Stimulated activated CD4-positive, alpha-beta T cell treated with anti-CD3 and anti-CD28 coated beads, TNF-alpha, amount 100 ng/mL, for 4 hours (primary cell): Measurements from ENCODE around the gene GNAI3.

ENCODE experiments used
- DNase-seq, 3 experiments: peaks; one replicate each; pipeline ENCODE4 v3.0.0-alpha.2; 2020; ENCODE audit warnings: low read depth in 3 of 3

Gene GNAI3

DNA sequence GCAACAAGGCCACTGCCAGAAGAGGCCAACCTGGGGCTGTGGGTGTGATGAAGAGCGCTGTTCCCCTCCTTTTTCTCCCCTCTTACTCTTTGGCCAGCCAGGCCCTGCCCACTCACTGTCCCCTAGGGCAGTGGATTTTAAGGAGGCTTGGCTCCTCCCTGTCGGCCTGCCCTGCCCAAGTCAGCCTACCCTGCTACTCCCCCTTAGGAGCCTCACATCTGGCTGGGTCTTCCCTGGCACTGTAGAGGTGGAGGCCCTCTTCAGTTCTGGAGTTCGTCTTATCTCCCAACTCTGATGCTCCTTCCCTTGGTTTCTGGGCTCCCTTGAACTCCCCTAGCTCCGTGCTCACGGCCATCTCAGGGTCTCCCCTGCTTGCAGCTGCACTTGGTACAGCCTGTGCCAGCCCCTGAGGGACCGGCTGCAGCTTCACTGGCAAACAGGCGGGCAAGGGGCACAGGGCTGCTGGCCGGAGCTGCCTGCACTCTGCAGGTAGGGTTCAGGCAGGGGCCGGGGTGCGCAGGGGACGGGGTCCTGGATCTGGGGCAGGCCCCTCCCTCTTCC lies 75.3 kb downstream of the GNAI3 start:
- no peak for DNase-seq

DNA sequence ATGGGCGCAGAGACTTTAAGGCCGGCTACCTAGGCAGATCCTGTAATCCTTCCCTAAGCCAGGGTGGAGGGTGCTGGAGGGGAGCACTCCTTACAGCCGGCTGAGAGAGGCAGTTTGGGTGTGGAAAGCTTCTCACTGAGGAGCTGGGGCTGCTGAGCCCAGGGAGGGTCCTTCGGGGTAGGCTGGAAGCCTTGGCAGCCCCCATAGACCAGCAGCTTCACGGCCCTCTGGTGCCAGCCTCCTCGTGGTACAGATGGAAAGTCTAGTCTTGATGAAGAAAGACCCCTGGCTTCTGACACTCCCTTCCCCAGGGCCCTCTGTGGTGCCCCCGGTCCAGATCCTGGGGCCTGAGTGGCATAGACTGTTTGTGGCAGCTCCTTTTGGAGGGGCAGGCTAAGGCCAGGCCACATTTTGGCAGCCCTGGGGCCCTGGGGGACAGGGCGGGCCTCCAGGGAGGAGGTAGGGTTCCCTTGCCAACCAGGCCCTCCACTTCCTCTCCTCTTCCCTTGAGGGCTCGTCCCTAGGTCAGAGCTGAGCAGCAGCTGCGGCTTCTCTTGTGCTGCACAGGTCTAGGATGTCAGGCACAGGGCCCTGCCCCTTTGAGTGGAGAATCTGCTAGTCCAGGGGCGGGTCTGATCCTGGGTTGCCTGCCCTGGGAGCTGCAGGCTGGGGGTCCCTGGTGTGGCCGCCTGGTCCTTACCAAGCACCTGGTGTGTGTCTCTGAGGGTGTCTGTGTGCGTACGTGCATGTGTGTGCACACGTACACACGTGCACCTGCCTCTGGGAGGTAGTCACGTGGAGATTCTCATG lies 76.0 kb downstream of the GNAI3 start:
- no peak for DNase-seq

DNA sequence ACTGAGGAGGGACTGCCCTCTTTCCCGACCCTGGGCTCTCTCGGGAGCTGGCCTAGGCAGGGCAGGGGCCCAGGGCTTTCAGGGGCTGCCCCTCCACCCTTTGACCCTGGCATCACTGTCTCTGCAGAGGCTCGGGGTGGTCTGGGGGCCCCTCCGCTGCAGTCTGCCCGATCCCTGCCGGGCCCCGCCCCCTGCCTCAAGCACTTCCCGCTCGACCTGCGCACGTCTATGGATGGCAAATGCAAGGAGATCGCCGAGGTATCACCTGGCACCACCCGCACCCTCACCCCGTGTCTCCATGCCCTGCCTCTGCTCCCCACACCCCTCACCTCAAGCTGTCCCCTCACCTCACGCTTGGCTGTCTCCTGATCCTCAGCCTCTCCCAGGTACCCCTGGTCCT lies 76.8 kb downstream of the GNAI3 start:
- DNase-seq: no peak

DNA sequence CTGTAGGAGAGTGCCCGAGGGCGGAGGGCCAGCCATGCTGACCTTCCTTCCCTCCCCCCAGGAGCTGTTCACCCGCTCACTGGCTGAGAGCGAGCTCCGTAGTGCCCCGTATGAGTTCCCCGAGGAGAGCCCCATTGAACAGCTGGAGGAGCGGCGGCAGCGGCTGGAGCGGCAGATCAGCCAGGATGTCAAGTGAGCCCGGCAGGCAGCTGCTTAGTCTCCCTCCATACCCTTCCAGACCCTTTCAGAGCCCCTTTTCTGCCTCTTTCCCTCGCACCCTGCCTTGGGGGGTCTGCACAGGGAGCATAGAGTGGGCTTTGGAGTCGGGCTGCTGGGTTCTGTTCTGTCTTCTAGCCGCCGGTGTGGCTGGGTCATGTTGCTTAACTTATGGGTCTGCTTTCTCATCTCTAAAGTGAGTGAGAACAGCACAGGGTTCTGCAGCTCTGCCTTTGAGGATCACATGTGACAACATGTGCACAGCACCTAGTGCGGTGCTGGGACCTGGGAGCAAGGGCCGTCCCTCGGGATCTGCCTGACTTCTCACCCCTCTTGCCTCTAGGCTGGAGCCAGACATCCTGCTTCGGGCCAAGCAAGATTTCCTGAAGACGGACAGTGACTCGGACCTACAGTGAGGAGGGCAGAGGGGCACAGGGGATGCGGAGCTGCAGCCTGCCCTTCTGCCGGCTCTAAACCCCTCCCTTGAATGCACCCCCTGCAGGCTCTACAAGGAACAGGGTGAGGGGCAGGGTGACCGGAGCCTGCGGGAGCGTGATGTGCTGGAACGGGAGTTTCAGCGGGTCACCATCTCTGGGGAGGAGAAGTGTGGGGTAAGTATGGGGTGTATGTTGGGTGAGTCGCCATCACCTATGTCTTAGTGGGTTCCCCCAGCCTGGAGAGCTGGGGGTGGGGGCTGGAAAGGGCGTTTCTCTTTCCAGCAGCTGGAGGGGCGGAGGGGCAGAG lies 77.5 kb downstream of the GNAI3 start:
- no peak for DNase-seq

DNA sequence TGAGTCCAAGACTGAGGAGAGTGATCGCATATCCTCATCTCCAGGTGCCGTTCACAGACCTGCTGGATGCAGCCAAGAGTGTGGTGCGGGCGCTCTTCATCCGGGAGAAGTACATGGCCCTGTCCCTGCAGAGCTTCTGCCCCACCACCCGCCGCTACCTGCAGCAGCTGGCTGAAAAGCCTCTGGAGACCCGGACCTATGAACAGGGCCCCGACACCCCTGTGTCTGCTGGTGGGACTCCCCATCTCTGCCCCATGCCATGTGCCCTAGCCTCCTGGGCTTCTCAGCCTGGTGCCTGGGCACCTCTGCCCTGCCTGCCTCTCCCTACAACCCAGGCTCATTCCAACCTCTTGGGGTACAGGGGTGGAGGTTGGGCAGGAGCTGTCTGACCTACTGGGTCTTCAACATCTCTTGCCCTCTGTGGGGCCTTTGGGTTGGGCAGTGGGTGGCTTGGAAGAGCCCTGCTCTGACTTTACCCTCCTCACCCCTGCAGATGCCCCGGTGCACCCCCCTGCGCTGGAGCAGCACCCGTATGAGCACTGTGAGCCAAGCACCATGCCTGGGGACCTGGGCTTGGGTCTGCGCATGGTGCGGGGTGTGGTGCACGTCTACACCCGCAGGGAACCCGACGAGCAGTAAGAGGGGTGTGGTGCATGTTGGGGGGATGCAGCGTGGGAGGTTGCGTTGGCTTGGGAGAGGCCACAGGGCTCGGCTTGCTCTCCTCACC lies 78.4 kb downstream of the GNAI3 start:
- DNase-seq: no peak

DNA sequence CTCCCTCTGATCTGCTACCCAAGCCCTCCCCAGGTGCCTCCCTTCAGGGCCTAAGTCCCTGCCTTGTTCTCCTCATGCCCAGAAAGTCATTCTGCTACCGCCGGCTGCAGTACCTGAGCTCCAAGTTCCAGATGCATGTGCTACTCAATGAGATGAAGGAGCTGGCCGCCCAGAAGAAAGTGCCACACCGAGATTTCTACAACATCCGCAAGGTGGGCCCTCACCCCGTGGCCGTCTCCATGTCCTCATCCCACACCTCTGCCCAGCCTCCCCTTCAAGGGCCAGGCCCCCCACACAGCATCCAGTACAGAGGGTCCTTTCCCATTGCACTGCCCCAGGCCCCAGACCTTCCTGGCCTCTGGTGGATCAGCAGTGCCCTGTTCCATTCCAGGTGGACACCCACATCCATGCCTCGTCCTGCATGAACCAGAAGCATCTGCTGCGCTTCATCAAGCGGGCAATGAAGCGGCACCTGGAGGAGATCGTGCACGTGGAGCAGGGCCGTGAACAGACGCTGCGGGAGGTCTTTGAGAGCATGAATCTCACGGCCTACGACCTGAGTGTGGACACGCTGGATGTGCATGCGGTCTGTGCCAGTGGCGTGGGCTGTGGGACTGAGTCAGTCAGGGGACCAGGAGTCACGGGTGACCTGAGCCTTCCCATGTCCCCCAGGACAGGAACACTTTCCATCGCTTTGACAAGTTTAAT lies 79.4 kb downstream of the GNAI3 start:
- no peak for DNase-seq

DNA sequence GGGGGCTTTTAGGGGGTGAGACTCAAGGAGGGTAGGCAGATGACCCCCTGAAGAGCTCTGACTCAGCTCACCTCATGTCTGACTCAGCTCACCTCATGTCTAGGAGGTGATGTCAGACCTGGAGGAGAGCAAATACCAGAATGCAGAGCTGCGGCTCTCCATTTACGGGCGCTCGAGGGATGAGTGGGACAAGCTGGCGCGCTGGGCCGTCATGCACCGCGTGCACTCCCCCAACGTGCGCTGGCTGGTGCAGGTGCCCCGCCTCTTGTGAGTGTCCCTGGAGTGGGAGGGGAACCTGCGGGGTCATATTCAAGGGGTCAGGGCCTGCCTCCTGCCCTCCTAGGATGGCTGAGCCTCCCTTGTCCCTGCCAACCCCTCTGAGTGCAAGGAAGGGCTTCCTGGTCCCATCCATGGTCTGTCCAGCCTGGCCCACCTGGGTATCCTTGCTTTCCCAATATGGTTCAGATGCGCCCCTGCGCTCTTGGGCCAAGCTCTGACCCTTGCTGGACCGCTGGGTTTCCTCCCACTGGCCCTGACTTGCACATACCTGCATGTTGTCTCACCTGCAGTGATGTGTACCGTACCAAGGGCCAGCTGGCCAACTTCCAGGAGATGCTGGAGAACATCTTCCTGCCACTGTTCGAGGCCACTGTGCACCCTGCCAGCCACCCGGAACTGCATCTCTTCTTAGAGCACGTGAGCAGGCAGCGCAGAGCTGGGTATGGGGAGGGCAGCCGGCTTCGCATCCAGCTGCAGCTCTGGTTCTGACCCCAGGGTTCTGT lies 80.3 kb downstream of the GNAI3 start:
- DNase-seq: no peak

DNA sequence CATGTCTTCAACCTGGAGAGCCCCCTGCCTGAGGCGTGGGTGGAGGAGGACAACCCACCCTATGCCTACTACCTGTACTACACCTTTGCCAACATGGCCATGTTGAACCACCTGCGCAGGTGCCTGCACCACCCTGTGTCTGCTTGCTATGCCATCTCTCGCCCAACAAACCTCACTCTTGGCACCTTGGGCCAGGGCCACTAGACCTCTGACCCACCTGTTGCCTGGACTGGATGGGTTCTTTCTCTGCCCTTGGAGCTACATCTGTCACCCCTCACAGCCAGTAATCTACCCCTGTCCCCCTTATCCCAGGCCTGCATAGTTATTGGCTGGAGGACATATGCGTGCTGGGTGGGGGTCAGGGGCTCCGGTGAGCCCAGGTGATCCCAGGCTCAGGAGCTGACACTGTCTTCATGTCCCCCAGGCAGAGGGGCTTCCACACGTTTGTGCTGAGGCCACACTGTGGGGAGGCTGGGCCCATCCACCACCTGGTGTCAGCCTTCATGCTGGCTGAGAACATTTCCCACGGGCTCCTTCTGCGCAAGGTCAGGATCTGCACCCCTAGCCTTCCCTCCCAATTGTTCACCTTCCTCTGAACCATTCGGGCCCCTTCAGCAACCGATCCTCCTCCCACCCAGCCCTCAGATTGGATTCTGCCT lies 81.1 kb downstream of the GNAI3 start:
- no peak for DNase-seq

DNA sequence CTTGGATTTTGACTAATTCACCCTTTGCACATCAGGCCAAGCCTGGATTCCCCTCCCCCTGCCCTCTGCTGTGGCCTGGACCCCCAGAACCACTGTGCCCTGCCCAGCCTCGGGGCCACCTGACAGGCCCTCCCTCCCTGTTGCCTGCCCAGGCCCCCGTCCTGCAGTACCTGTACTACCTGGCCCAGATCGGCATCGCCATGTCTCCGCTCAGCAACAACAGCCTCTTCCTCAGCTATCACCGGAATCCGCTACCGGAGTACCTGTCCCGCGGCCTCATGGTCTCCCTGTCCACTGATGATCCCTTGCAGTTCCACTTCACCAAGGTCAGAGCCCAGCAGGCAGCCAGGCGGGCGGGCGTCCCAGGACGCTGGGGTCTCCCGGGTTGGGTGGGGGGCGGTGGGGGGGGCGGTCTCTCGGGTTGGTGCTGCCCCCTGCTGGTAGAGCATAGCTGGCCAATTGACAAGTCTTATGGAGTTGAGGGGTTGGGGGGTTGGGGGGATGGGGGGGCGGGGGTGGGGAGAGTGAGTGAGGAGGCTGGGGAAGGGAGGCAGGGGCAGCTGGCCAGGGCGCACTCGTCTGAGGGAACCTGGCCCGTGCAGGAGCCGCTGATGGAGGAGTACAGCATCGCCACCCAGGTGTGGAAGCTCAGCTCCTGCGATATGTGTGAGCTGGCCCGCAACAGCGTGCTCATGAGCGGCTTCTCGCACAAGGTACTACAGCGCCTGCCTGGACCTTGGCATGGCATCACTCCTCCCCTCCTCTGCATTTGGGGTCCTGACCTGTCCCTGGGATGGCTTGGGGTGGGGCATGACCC lies 81.9 kb downstream of the GNAI3 start:
- DNase-seq: no peak

DNA sequence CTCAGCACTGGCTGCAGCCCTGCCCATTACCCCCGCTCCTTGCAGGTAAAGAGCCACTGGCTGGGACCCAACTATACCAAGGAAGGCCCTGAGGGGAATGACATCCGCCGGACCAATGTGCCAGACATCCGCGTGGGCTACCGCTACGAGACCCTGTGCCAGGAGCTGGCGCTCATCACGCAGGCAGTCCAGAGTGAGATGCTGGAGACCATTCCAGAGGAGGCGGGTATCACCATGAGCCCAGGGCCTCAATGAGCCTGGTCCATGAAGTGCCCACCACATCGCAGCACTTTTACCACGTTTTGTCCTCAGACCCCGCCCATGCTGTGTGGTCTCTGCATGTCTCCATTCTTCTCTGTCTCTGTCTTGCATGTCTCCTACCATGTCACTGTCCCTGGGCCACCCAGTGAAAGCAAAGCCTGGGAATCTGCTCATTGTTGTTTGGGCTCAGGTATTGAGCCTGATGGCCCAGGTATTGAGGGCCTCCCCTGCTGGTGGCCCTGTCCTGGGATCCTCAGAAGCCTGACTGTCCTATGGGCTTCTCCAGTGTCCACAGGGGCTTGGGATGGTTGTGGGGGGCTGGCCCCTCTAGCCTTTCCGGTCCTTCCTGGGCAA lies 82.6 kb downstream of the GNAI3 start:
- no peak for DNase-seq

DNA sequence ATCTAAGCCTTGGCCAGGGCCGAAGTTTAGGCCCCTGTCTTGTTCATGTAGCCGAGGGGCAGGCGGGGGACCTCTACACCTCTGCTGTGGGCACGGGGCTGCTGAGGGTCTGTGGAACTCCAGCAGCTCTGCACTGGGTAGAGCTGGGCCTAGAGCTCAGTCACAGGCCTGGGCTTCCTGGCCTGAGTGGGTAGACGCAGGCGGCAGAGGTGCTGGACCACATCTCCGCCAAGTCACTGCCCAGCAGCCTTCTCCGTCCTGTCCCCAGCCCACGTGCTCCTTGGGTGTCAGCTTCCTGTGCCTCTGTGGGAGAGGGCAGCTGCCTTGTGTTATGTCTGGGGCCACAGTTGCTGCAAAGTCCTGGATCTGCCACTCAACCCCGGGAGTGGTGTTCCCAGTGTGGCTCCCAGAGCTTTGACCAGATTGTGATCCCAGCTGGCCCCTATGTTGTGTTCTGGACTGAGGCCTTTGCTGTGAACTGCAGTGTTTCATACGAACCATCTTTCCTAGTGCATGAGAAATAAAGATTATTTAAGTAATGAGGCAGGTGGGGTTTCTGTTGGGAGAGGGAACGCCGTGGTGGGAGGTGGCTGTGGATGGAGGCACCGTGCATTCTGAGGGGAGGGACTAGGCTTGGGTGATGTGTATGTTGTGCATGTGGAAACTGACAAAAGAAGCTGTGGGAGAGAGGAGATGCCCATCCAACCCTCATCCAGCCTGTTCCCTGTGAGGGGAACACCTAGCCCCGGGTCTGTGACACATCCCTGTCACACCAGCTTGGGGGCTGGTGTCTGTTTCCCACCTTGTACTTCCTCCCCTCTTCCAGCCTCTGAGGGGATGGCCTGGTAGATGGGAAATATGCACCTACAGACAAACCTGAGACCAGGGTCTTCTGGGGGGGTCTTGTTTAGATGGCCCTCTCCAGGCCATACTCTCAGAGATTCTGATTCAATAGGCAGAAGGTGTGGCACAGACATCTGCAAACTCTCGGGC lies 83.4 kb downstream of the GNAI3 start:
- DNase-seq: no peak

DNA sequence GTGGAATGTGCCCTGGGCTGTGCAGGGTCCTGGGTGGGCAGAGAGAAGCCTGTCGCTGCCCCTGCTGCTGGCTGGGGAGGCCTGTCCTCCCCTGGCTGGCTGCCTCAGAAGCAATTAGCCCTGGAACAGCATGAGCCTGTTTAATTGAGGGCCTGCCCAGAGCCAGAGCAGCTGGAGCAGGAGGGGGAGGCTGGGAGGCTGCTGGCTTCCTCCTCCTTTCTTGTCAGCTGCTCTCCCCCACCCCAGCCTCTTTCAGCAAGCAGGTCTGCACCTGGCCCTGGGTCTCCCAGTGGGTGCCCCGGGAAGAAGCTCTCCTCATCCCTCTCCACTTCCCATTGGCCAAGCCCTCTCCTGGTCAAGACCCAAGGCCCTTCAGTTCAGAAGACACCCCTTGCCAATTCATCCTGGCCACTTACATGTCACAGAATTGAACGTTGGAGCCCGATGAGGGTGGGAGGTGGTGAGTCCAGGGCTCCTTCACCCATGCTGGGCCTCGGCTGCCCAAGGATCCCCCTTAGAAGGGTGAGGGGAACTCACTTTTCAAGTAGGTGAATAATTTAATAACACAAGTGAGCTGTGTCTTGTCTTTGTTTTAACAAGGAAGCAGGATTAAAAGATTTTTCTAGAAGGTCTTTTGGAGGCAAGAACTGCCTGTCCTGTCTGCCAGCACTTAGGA lies 84.4 kb downstream of the GNAI3 start:
- DNase-seq: no peak

DNA sequence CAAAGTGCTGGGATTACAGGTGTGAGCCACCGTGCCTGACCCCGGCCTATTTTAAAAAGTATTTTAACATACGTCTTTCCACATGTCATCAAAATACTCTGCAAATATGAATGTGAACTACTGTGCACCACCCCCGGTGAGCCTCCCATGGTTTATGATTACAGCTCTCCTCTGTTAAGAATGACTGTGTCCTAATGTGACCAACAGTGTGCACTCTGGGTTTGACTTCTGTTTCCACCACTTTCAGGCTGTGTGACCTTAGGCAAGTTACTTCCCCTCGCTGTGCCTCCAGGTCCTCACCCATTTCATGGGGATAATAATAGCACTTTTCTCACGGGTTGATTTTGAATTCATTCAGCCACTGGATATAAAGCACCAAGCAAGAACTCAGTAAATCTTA lies 85.9 kb downstream of the GNAI3 start:
- DNase-seq: no peak

DNA sequence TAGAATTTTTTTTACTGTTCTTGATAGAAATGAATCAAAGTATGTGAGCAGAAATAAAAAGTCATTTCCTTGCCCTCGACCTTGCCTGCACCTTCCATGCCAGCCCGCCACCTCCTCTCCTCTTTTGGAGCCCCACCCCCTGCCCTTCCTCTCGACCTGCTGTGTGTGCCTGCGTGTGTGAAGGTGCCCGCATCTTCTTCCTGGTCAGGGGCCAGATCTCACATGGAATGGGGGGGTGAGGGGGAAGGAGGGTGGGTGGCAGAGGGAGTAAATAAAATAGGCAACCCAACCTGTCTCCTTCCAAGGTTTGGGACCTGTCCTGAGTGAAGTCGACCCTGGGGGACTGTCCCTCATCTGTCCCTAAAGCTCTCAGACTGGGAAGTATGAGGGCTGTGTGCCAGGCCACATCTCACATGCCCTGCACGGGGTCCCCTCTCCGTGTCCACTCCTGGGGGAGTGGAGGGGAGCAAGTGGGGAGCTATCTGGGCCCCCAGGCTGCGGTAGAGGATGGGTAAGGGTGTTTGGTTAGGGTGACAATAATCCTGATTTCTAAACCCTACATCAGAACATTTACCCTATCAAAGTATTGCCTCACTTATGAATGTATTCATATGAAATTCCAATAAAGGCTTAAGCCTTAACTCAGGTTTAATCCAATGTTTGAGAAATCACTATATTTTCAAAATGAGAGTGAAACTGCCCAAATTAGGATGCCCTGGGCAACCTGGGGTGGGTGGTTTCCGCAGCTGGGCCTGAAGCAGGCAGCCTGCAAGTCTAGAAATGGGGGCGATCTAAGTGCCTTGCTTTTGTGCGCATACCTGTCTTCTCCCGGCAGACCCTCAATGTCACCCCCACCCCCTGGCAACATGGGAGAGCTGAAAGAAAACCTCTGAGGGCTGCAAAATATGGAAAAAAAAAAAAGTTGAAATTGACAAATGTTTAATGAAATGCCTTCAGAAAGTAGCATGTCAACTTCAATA lies 86.6 kb downstream of the GNAI3 start:
- no peak for DNase-seq

DNA sequence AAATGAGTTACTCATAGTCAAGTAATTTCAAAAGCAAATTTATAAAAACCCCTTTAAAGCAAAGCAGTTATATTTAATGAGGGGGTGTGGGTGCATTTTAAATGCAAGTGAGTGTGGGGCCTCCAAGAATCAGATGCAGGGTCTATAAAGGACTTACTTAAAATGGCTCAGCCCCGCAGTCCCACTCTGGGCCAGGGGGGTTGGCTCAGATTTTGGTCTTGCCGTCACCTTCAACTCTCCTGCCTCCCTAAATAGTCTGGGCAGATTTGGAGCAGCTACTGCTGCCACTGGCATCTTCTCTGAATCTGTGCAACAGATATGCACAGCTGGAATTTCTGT lies 87.4 kb downstream of the GNAI3 start:
- no peak for DNase-seq
